H1 (cell line): Measurements from ENCODE around the gene BEST2. TPM values are rescaled to one million over a fixed set of nuclear protein-coding genes. Genes with fewer than 3 reads are reported as not detected.

ENCODE experiments used
- ATF3 ChIP-seq: IDR thresholded peaks from 2 replicates; pipeline ENCODE4 v1.6.1; 2011; ENCODE audit warnings: low read depth, mild to moderate bottlenecking, low read length; ENCODE audit not compliant: insufficient read depth
- CEBPB ChIP-seq: IDR thresholded peaks from 2 replicates; pipeline ENCODE4 v1.6.1; 2012; ENCODE audit warnings: low read depth, low read length
- CREB1 ChIP-seq: IDR thresholded peaks from 2 replicates; pipeline ENCODE4 v1.6.1; 2012; ENCODE audit warnings: inconsistent platforms
- CTBP2 ChIP-seq: IDR thresholded peaks from 2 replicates; pipeline ENCODE4 v1.7.0; 2011; ENCODE audit warnings: borderline replicate concordance, mild to moderate bottlenecking, moderate library complexity, mixed read lengths, low read length; ENCODE audit not compliant: insufficient read depth, insufficient read length
- EZH2 ChIP-seq: fragments of 200-600 bp; sonication (generic); IDR thresholded peaks from 2 replicates; pipeline ENCODE4 v1.7.1; 2012; ENCODE audit warnings: low read depth, mild to moderate bottlenecking, moderate library complexity, low read length, inconsistent platforms; ENCODE audit not compliant: severe bottlenecking
- KDM4A ChIP-seq: IDR thresholded peaks from one replicate; pipeline ENCODE4 v1.7.1; 2012; ENCODE audit warnings: low read depth, mild to moderate bottlenecking, moderate library complexity, low read length, inconsistent platforms; ENCODE audit not compliant: severe bottlenecking
- MAX ChIP-seq: IDR thresholded peaks from 2 replicates; pipeline ENCODE4 v1.6.1; 2012; ENCODE audit warnings: inconsistent platforms
- NANOG ChIP-seq: IDR thresholded peaks from 2 replicates; pipeline ENCODE4 v1.6.1; 2011; ENCODE audit warnings: low read length, low read depth, mild to moderate bottlenecking, inconsistent platforms; ENCODE audit not compliant: insufficient read depth, poor library complexity, severe bottlenecking
- PHF8 ChIP-seq: fragments of 200-600 bp; sonication (generic); conservative IDR thresholded peaks from 2 replicates; pipeline ENCODE4 v1.7.1; 2012; ENCODE audit warnings: low read depth, mild to moderate bottlenecking, inconsistent platforms, low read length, moderate library complexity
- POLR2AphosphoS5 ChIP-seq: IDR thresholded peaks from 2 replicates; pipeline ENCODE4 v1.6.1; 2011; ENCODE audit warnings: low read depth, low read length
- RBBP5 ChIP-seq: IDR thresholded peaks from 2 replicates; pipeline ENCODE4 v1.7.1; 2012; ENCODE audit warnings: low read depth, mild to moderate bottlenecking, inconsistent platforms, low read length, moderate library complexity, borderline replicate concordance
- SAP30 ChIP-seq: fragments of 300-600 bp; sonication (generic); IDR thresholded peaks from 2 replicates; pipeline ENCODE4 v1.7.1; 2012; ENCODE audit warnings: low read length, moderate library complexity, mild to moderate bottlenecking, inconsistent platforms; ENCODE audit not compliant: insufficient read depth, insufficient replicate concordance
- SIN3A ChIP-seq, 2 experiments: IDR thresholded peaks in 1 of 2; conservative IDR thresholded peaks in 1 of 2; 2 replicates each; pipeline ENCODE4 v1.6.1; 2011 to 2012; ENCODE audit warnings: low read length in 2 of 2, improper control_type of control experiment in 1 of 2, low read depth in 1 of 2, mild to moderate bottlenecking in 1 of 2
- SP2 ChIP-seq: IDR thresholded peaks from 2 replicates; pipeline ENCODE4 v1.6.1; 2012; ENCODE audit warnings: mild to moderate bottlenecking, low read length, inconsistent platforms
- SUZ12 ChIP-seq: fragments of 200-600 bp; sonication (generic); IDR thresholded peaks from 2 replicates; pipeline ENCODE4 v1.6.1; 2012; ENCODE audit warnings: mild to moderate bottlenecking, inconsistent platforms, low read length, moderate library complexity, mixed read lengths
- TAF1 ChIP-seq: IDR thresholded peaks from 2 replicates; pipeline ENCODE4 v1.6.1; 2011; ENCODE audit warnings: mild to moderate bottlenecking, low read depth, low read length
- TAF7 ChIP-seq: optimal IDR thresholded peaks from 2 replicates; pipeline ENCODE3; 2011; ENCODE audit warnings: low read depth, mild to moderate bottlenecking, inconsistent platforms, low read length, moderate library complexity, borderline replicate concordance
- TCF12 ChIP-seq: IDR thresholded peaks from 2 replicates; pipeline ENCODE4 v1.6.1; 2011; ENCODE audit warnings: low read depth, mild to moderate bottlenecking, low read length
- USF2 ChIP-seq: IDR thresholded peaks from 2 replicates; pipeline ENCODE4 v1.6.1; 2011; ENCODE audit warnings: low read length, improper control_type of control experiment
- YY1 ChIP-seq: IDR thresholded peaks from 2 replicates; pipeline ENCODE4 v1.6.1; 2011; ENCODE audit warnings: low read depth, mild to moderate bottlenecking, low read length
- ZNF274 ChIP-seq: IDR thresholded peaks from 2 replicates; pipeline ENCODE4 v1.7.0; 2012; ENCODE audit warnings: low read length, borderline replicate concordance; ENCODE audit errors: extremely low read depth
- polyA plus RNA-seq, 7 experiments: library from polyadenylated mRNA; depleted of rRNA in 3 of 7; stranded (reverse) in 5 of 7; unstranded in 2 of 7; fragments of >200 nt in 5 of 7; fragments of 200-250 nt in 2 of 7; gene quantifications; 1 replicate in 5 of 7; 2 replicates in 1 of 7; 4 replicates in 1 of 7; pipeline versions ENCODE4 v1.2.1 to v1.2.3, GENCODE V29; 2011 to 2013; ENCODE audit warnings: missing spikeins in 2 of 7, mixed read lengths in 2 of 7
- total RNA-seq: library from RNA; stranded (reverse); fragmentation: NEBNext Ultra II Directional; extraction: Animal tissue kit (Norgen Biotek cat#: 25700); gene quantifications from 2 replicates; pipeline ENCODE4 v1.2.1, GENCODE V29; 2021

BEST2 gene
- total and polyA plus RNA-seq, 2 of the 8 experiments (the other 6 are each of a cell fraction or from before 2014, with no cell fraction given): 4.6 to 7.3 TPM

- TF ChIP-seq SIN3A (conservative IDR thresholded peaks at IDR 0.05 in 1 of 2, IDR thresholded peaks at IDR 0.05 in 1 of 2; ENCODE audit: low read depth in 1 of 2, low read length in 2 of 2): no peak
- no peak for TF ChIP-seq CEBPB
- peak; percentile 82 for TF ChIP-seq TAF7
- TF ChIP-seq SUZ12: peak; percentile 34; the same call in 1 of the 2 replicates
- TF ChIP-seq USF2: peak; percentile 65
- TF ChIP-seq RBBP5: 0 out of 2 replicates have a peak, but pooled peaks have one; percentile 53
- TF ChIP-seq YY1: peak; percentile 32; the same call in 1 of the 2 replicates
- TF ChIP-seq ZNF274: no peak
- peak; percentile 20 for TF ChIP-seq NANOG
- TF ChIP-seq KDM4A: peak; percentile 83
- TF ChIP-seq POLR2AphosphoS5: peak; percentile 89; the same call in 1 of the 2 replicates
- TF ChIP-seq ATF3: no peak
- no peak for TF ChIP-seq EZH2
- peak; percentile 56 for TF ChIP-seq CREB1
- TF ChIP-seq SP2: no peak
- 0 out of 2 replicates have a peak, but pooled peaks have one; percentile 46 for TF ChIP-seq TAF1
- TF ChIP-seq SAP30: peak; percentile 51
- TF ChIP-seq PHF8: 0 out of 2 replicates have a peak, but pooled peaks have one; percentile 22
- 0 out of 2 replicates have a peak, but pooled peaks have one; percentile 51 for TF ChIP-seq TCF12
- TF ChIP-seq MAX: peak; percentile 92
- TF ChIP-seq CTBP2: no peak
Measured at GRCh38 chr19:12792051-12792852, 40.7 kb downstream of the BEST2 start (continued).
